Measurements from ENCODE around the gene SYT6.

The SYT6 gene

GRCh38 chr1:114159941-114160340, 6.3 kb upstream of the SYT6 start:
- no peak for TF ChIP-seq FOXA1 (IDR thresholded peaks at IDR 0.05)
- no peak for TF ChIP-seq SP1 (IDR thresholded peaks at IDR 0.05)
- no peak for TF ChIP-seq HDGF (IDR thresholded peaks at IDR 0.05; ENCODE audit: borderline replicate concordance)
- TF ChIP-seq CTBP1 (IDR thresholded peaks at IDR 0.05; ENCODE audit: borderline replicate concordance), result no peak
- TF ChIP-seq L3MBTL2 (conservative IDR thresholded peaks at IDR 0.05), result no peak
- no peak for TF ChIP-seq PKNOX1 (IDR thresholded peaks at IDR 0.05)
- no peak for TF ChIP-seq ZNF384 (IDR thresholded peaks at IDR 0.05)
- no peak for TF ChIP-seq FOXM1 (IDR thresholded peaks at IDR 0.05; ENCODE audit: borderline replicate concordance)
- TF ChIP-seq ARNT (IDR thresholded peaks at IDR 0.05), result no peak
- TF ChIP-seq ELF4 (IDR thresholded peaks at IDR 0.05), result no peak
- TF ChIP-seq BHLHE40 (IDR thresholded peaks at IDR 0.05; ENCODE audit: borderline replicate concordance), result no peak
- no peak for TF ChIP-seq TARDBP (IDR thresholded peaks at IDR 0.05)
- TF ChIP-seq LEF1 (IDR thresholded peaks at IDR 0.05; ENCODE audit: borderline replicate concordance), result no peak
- no peak for TF ChIP-seq SUZ12 (IDR thresholded peaks at IDR 0.05)
- CTCF ChIA-PET, result no interaction called here
- no peak for DNase-seq (ENCODE audit: extremely low spot score)
- POLR2A ChIA-PET, result no interaction called here

DNA sequence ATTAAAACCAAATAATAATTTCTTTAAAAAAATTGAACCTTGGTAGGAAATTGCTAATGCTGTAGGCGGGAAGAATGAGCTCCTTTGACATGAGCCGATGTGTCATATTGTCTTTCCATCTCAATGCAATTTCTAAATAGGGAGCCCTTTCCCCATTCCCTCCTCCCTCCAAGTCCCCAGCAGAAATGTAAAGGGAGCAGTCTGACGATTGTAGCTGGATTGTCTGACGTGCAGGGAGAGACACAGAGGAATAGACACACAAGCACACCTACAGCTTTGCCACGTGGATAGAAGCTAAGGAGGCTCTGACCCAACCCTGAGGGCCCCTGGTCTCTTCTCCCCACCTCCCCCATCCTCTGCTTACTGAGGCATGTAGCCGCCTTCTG, 3.6 kb upstream of the SYT6 start:
- TF ChIP-seq FOXM1 (IDR thresholded peaks at IDR 0.05; ENCODE audit: borderline replicate concordance) (no peak), LEF1 (IDR thresholded peaks at IDR 0.05; ENCODE audit: borderline replicate concordance) (no peak), L3MBTL2 (conservative IDR thresholded peaks at IDR 0.05) (no peak)
- ChIA-PET POLR2A (no interaction called here), CTCF (interaction anchor here (1.0 kb wide), 1 partner anchor 9 kb away, joined by 3 read pairs; no protein-coding TSS in a partner anchor)
- DNase-seq (ENCODE audit: extremely low spot score), result no peak

DNA sequence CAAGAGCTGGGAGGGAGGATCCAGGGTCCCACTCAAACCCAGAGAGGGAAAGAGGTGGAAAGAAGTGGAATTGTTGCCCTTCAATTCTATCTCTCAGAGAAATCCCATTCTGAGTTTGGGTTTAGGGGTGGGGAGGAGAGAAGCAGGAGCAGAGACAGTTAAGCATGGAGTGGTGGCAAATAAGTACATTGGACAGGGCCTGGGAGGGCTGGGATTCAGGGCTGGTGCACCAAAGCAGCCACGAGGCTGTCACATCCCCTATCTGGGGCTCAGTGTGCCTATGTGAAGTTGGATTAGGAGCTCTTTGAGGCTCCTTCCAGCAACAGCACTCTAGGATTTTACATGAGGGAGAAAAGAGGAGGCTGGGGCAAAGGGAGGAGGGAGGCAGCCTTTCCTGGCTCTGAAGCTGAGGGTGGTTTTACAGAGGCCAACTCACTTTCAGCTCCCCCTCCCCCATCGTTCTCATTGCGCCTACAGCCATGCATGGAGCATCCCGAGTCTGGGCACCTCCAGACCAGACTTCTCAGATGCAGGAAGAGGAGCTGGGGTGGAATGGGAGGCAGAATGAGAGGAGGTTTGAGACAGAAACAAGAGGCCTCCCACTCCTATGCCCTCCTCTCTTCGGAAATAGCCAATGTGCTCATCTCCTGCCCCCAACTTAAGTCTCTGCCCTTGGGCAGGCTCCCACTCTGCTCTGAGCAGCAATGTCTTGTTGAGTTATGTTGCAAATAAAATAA, 3.0 kb upstream of the SYT6 start:
- CTCF ChIA-PET, result interaction anchor here (1.0 kb wide), 1 partner anchor 9 kb away, joined by 3 read pairs; no protein-coding TSS in a partner anchor
- POLR2A ChIA-PET, result no interaction called here
- no peak for TF ChIP-seq ZNF384 (IDR thresholded peaks at IDR 0.05)
- no peak for TF ChIP-seq ELF4 (IDR thresholded peaks at IDR 0.05)
- no peak for TF ChIP-seq BHLHE40 (IDR thresholded peaks at IDR 0.05; ENCODE audit: borderline replicate concordance)
- no peak for TF ChIP-seq ARNT (IDR thresholded peaks at IDR 0.05)
- no peak for TF ChIP-seq PKNOX1 (IDR thresholded peaks at IDR 0.05)
- TF ChIP-seq LEF1 (IDR thresholded peaks at IDR 0.05; ENCODE audit: borderline replicate concordance), result no peak
- TF ChIP-seq CTBP1 (IDR thresholded peaks at IDR 0.05; ENCODE audit: borderline replicate concordance), result no peak
- no peak for TF ChIP-seq HDGF (IDR thresholded peaks at IDR 0.05; ENCODE audit: borderline replicate concordance)
- TF ChIP-seq FOXK2 (IDR thresholded peaks at IDR 0.05), result no peak
- TF ChIP-seq SUZ12 (IDR thresholded peaks at IDR 0.05), result no peak
- no peak for TF ChIP-seq SP1 (IDR thresholded peaks at IDR 0.05)
- no peak for TF ChIP-seq L3MBTL2 (conservative IDR thresholded peaks at IDR 0.05)
- no peak for TF ChIP-seq NFRKB (IDR thresholded peaks at IDR 0.05)
- no peak for TF ChIP-seq FOXA1 (IDR thresholded peaks at IDR 0.05)
- no peak for TF ChIP-seq FOXM1 (IDR thresholded peaks at IDR 0.05; ENCODE audit: borderline replicate concordance)
- no peak for TF ChIP-seq TARDBP (IDR thresholded peaks at IDR 0.05)
- DNase-seq (ENCODE audit: extremely low spot score), result no peak

GRCh38 chr1:114155706-114156105, 2.0 kb upstream of the SYT6 start:
- no peak for DNase-seq (ENCODE audit: extremely low spot score)

GRCh38 chr1:114154963-114155322, 1.3 kb upstream of the SYT6 start:
- CTCF ChIA-PET, result no interaction called here
- POLR2A ChIA-PET, result no interaction called here
- no peak for DNase-seq (ENCODE audit: extremely low spot score)

More at GRCh38 chr1:114155706-114156105, 2.0 kb upstream of the SYT6 start:
- TF ChIP-seq BHLHE40 (IDR thresholded peaks at IDR 0.05; ENCODE audit: borderline replicate concordance) (no peak), FOXK2 (IDR thresholded peaks at IDR 0.05) (no peak), PKNOX1 (IDR thresholded peaks at IDR 0.05) (no peak), ZNF384 (IDR thresholded peaks at IDR 0.05) (no peak), HDGF (IDR thresholded peaks at IDR 0.05; ENCODE audit: borderline replicate concordance) (no peak), LEF1 (IDR thresholded peaks at IDR 0.05; ENCODE audit: borderline replicate concordance) (no peak), SP1 (IDR thresholded peaks at IDR 0.05) (no peak), ARNT (IDR thresholded peaks at IDR 0.05) (no peak)
- ChIA-PET CTCF (no interaction called here), POLR2A (no interaction called here)

More at GRCh38 chr1:114154963-114155322, 1.3 kb upstream of the SYT6 start:
- TF ChIP-seq PKNOX1 (IDR thresholded peaks at IDR 0.05) (no peak), FOXK2 (IDR thresholded peaks at IDR 0.05) (no peak), NFRKB (IDR thresholded peaks at IDR 0.05) (no peak), HDGF (IDR thresholded peaks at IDR 0.05; ENCODE audit: borderline replicate concordance) (no peak), BHLHE40 (IDR thresholded peaks at IDR 0.05; ENCODE audit: borderline replicate concordance) (no peak), SUZ12 (IDR thresholded peaks at IDR 0.05) (no peak), TARDBP (IDR thresholded peaks at IDR 0.05) (no peak), FOXA1 (IDR thresholded peaks at IDR 0.05) (no peak), L3MBTL2 (conservative IDR thresholded peaks at IDR 0.05) (no peak), CTBP1 (IDR thresholded peaks at IDR 0.05; ENCODE audit: borderline replicate concordance) (no peak), LEF1 (IDR thresholded peaks at IDR 0.05; ENCODE audit: borderline replicate concordance) (no peak), ZNF384 (IDR thresholded peaks at IDR 0.05) (no peak), ARNT (IDR thresholded peaks at IDR 0.05) (no peak), SP1 (IDR thresholded peaks at IDR 0.05) (no peak), ELF4 (IDR thresholded peaks at IDR 0.05) (no peak)

All from HEK293T (cell line).